Activated gamma-delta T cell (primary cell): ENCODE data around the gene IL21R.
"Not testable (repeated sequence)": the region's sequence is repeated elsewhere in the genome, so short reads cannot be mapped to it uniquely, and the experiment has no call there.

Experiments used
- DNase-seq: peaks from one replicate; lab custom pipeline; 2025; lab: John Stamatoyannopoulos, UW

Gene IL21R

GRCh38 chr16:27426423-27427408 is 24.7 kb downstream of the IL21R start:
- no peak for DNase-seq

GRCh38 chr16:27427538-27427937 is 25.6 kb downstream of the IL21R start:
- no peak for DNase-seq

GRCh38 chr16:27428026-27428785 is 26.2 kb downstream of the IL21R start:
- DNase-seq, result no peak

- DNase-seq, result no peak
These were observed 27.4 kb downstream of the IL21R start for GRCh38 chr16:27429330-27429871.

GRCh38 chr16:27429981-27430441 is 28.0 kb downstream of the IL21R start:
- DNase-seq, result no peak

- DNase-seq, result no peak
These were observed 28.5 kb downstream of the IL21R start for GRCh38 chr16:27430512-27430911.

- DNase-seq, result no peak
These were observed 29.0 kb downstream of the IL21R start for GRCh38 chr16:27430923-27431484.

GRCh38 chr16:27431773-27432532 is 30.0 kb downstream of the IL21R start:
- no peak for DNase-seq

GRCh38 chr16:27432558-27432957 is 30.6 kb downstream of the IL21R start:
- DNase-seq, result no peak

GRCh38 chr16:27433191-27433590 is 31.2 kb downstream of the IL21R start:
- DNase-seq, result not testable (repeated sequence)

- no peak for DNase-seq
These were observed 31.7 kb downstream of the IL21R start for GRCh38 chr16:27433636-27434035.

- DNase-seq, result no peak
These were observed 32.4 kb downstream of the IL21R start for GRCh38 chr16:27434141-27435051.

- not testable (repeated sequence) for DNase-seq
These were observed 33.2 kb downstream of the IL21R start for GRCh38 chr16:27435146-27435545.

GRCh38 chr16:27436065-27436464 is 34.1 kb downstream of the IL21R start:
- no peak for DNase-seq

- DNase-seq, result no peak
These were observed 35.1 kb downstream of the IL21R start for GRCh38 chr16:27436921-27437650.

GRCh38 chr16:27437946-27438345 is 36.0 kb downstream of the IL21R start:
- no peak for DNase-seq

GRCh38 chr16:27439271-27440018 is 37.5 kb downstream of the IL21R start:
- DNase-seq, result no peak

- no peak for DNase-seq
These were observed 39.3 kb downstream of the IL21R start for GRCh38 chr16:27441276-27441675.

GRCh38 chr16:27441998-27442397 is 40.0 kb downstream of the IL21R start:
- DNase-seq, result no peak
